ENCODE measurements around the gene UQCRC1.

GRCh38 chr3:48571938-48572337, 37.5 kb downstream of the UQCRC1 start:
- TF ChIP-seq TAF1 (IDR thresholded peaks at IDR 0.05; ENCODE audit: borderline replicate concordance, low read depth, low read length) (no peak), POLR2A (IDR thresholded peaks at IDR 0.05; ENCODE audit: low read depth, low read length) (no peak), POLR2AphosphoS5 (IDR thresholded peaks at IDR 0.05; ENCODE audit: low read depth, low read length) (no peak)
